ENCODE data around the gene NFATC2.

GRCh38 chr20:51347831-51348230 is 194.7 kb downstream of the NFATC2 start:
- TF ChIP-seq CTCF (IDR thresholded peaks at IDR 0.05) (no peak), POLR2A (IDR thresholded peaks at IDR 0.05) (no peak)

Measured in Peyer's patch (tissue), 4 donors.